A673 (cell line): ENCODE results near the gene PLXDC2.

Experiments
- CTCF ChIP-seq: fragments of 300-800, 200-600 bp; sonication (generic); conservative IDR thresholded peaks from 2 replicates; pipeline ENCODE4 v1.5.1; 2017; ENCODE audit warnings: low read depth, mild to moderate bottlenecking, antibody characterized with exemption, low read length, moderate library complexity, mixed read lengths
- EZH2 ChIP-seq: fragments of 200-600 bp; sonication (generic); IDR thresholded peaks from 2 replicates; pipeline ENCODE4 v1.6.1; 2017; ENCODE audit warnings: borderline replicate concordance, low read depth, mild to moderate bottlenecking, mixed read lengths, antibody characterized with exemption, low read length; ENCODE audit not compliant: poor library complexity, severe bottlenecking

- no peak for TF ChIP-seq CTCF
- TF ChIP-seq EZH2 = no peak
Observed at GRCh38 chr10:20090831-20091230, 274.6 kb downstream of the PLXDC2 start.
